K562 (cell line): ENCODE measurements around the gene BLOC1S4. TPM values are rescaled to one million over a fixed set of nuclear protein-coding genes. Genes with fewer than 3 reads are reported as not detected.

Source experiments
- ATAC-seq: fragments of 200-7000 bp; cut with Tn5 transposase; 3 replicates; pipeline ENCODE4 v1.9.1; 2020; ENCODE audit warnings: moderate library complexity
- BruUV-seq: library from RNA; stranded (reverse); fragments of 400-500 nt; replicated peaks from 2 replicates; lab custom pipeline; 2021; lab: Mats Ljungman, UMichigan
- CTCF ChIA-PET: fragments of 300-600 bp; formaldehyde crosslinking; extraction: SDS; loops from one replicate; lab custom pipeline; 2021; ENCODE audit warnings: low intra/inter-chr PET ratio; lab: Yijun Ruan, JAX
- POLR2A ChIA-PET: fragments of 300-600, 350-650 bp; sonication (Branson Sonifier 250); formaldehyde crosslinking; extraction: SDS; loops from one replicate; lab custom pipeline; 2021; ENCODE audit warnings: antibody characterized with exemption, inconsistent platforms; lab: Yijun Ruan, JAX
- DNase-seq, 4 experiments: peaks; one replicate each; pipeline versions ENCODE4 v3.0.0 to v3.0.0-alpha.2; 2011 to 2018; ENCODE audit warnings: low spot score in 3 of 4, mixed read lengths in 3 of 4; ENCODE audit errors: extremely low read depth in 1 of 4
- FAIRE-seq: peaks from 2 replicates; lab custom pipeline; 2011; peaks lifted over from hg19 to GRCh38; lab: Jason Lieb, UNC
- H2AFZ ChIP-seq: 2 replicates; pipeline ENCODE4 v1.6.0; 2011; ENCODE audit warnings: low read depth, low read length, control low read depth, inconsistent platforms
- H3K27ac ChIP-seq: fragments of 200-600 bp; 3 replicates; pipeline ENCODE4 v1.8.0; 2011; ENCODE audit warnings: low read depth, mild to moderate bottlenecking, control low read depth, inconsistent platforms, low read length, moderate library complexity, mixed read lengths; ENCODE audit errors: extremely low read depth
- H3K27me3 ChIP-seq, 2 experiments: fragments of 300-600 bp in 1 of 2; 2 replicates in 1 of 2; 3 replicates in 1 of 2; pipeline versions ENCODE4 v1.6.0 to v1.8.0; 2011; ENCODE audit warnings: inconsistent platforms in 2 of 2, low read length in 2 of 2, mild to moderate bottlenecking in 1 of 2, mixed read lengths in 1 of 2, moderate library complexity in 1 of 2; ENCODE audit not compliant: control insufficient read depth in 2 of 2, insufficient read depth in 2 of 2
- H3K36me3 ChIP-seq: fragments of 300-600 bp; 3 replicates; pipeline ENCODE4 v1.8.0; 2011; ENCODE audit warnings: mild to moderate bottlenecking, low read length, inconsistent platforms; ENCODE audit not compliant: control insufficient read depth, insufficient read depth
- H3K4me1 ChIP-seq, 2 experiments: fragments of 200-600 bp in 1 of 2; replicated peaks in 1 of 2; 2 replicates in 1 of 2; 3 replicates in 1 of 2; pipeline versions ENCODE4 v1.5.1 to v1.8.0; 2011; ENCODE audit warnings: inconsistent platforms in 2 of 2, low read length in 2 of 2, mild to moderate bottlenecking in 1 of 2, mixed read lengths in 1 of 2, moderate library complexity in 1 of 2; ENCODE audit not compliant: control insufficient read depth in 2 of 2, insufficient read depth in 2 of 2
- H3K4me2 ChIP-seq: 2 replicates; pipeline ENCODE4 v1.6.1; 2011; ENCODE audit warnings: low read length, control low read depth, inconsistent platforms, mixed read lengths; ENCODE audit not compliant: insufficient read depth
- H3K4me3 ChIP-seq: fragments of 200-600 bp; sonication (generic), shearing (Covaris generic); 2 replicates; pipeline ENCODE4 v1.5.1; 2016; ENCODE audit warnings: control low read depth, inconsistent platforms
- H3K79me2 ChIP-seq: fragments of 200-600 bp; 3 replicates; pipeline ENCODE4 v1.8.0; 2011; ENCODE audit warnings: low read length, inconsistent platforms; ENCODE audit not compliant: control insufficient read depth, insufficient read depth
- H3K9ac ChIP-seq, 2 experiments: 2 replicates each; pipeline versions ENCODE4 v1.6.0 to v1.6.1; 2011; ENCODE audit warnings: low read depth in 2 of 2, low read length in 2 of 2, control low read depth in 1 of 2, inconsistent platforms in 1 of 2, mild to moderate bottlenecking in 1 of 2, mixed read lengths in 1 of 2; ENCODE audit not compliant: insufficient read depth in 1 of 2
- H3K9me1 ChIP-seq: one replicate; pipeline ENCODE4 v1.6.0; 2011; ENCODE audit warnings: inconsistent platforms, mild to moderate bottlenecking, low read length, moderate library complexity; ENCODE audit not compliant: control insufficient read depth, insufficient read depth
- H3K9me3 ChIP-seq: replicated peaks from 2 replicates; pipeline ENCODE4 v1.5.1; 2011; ENCODE audit warnings: low read depth, low read length, inconsistent platforms; ENCODE audit not compliant: control insufficient read depth, insufficient read depth
- H4K20me1 ChIP-seq: replicated peaks from 2 replicates; pipeline ENCODE4 v1.6.1; 2011; ENCODE audit warnings: low read length, inconsistent platforms, mixed read lengths; ENCODE audit not compliant: control insufficient read depth, insufficient read depth
- BRD4 ChIP-seq: fragments of 200-600 bp; sonication (generic); IDR thresholded peaks from 2 replicates; pipeline ENCODE4 v1.6.1; 2017; ENCODE audit warnings: inconsistent platforms
- CCNT2 ChIP-seq: IDR thresholded peaks from 2 replicates; pipeline ENCODE4 v1.6.1; 2011; ENCODE audit warnings: borderline replicate concordance, low read depth, mild to moderate bottlenecking, moderate library complexity, mixed read lengths, low read length; ENCODE audit not compliant: insufficient read length; ENCODE audit errors: extremely low read depth
- FIP1L1 ChIP-seq: fragments of 200-400 bp; formaldehyde crosslinking; IDR thresholded peaks from 2 replicates; pipeline ENCODE4 v1.6.1; 2018; ENCODE audit warnings: mild to moderate bottlenecking, low read depth, low read length; ENCODE audit not compliant: poor library complexity, severe bottlenecking
- HDAC1 ChIP-seq, 2 experiments: fragments of 450-650 bp; IDR thresholded peaks; 2 replicates each; pipeline ENCODE4 v1.6.1; 2016 to 2017; ENCODE audit warnings: inconsistent platforms in 1 of 2, mild to moderate bottlenecking in 1 of 2, moderate library complexity in 1 of 2
- SIX5 ChIP-seq, 2 experiments: IDR thresholded peaks; 2 replicates each; pipeline ENCODE4 v1.6.1; 2011; ENCODE audit warnings: low read length in 2 of 2, borderline replicate concordance in 1 of 2, low read depth in 1 of 2, mild to moderate bottlenecking in 1 of 2, moderate library complexity in 1 of 2; ENCODE audit not compliant: insufficient read depth in 1 of 2
- SMARCC2 ChIP-seq: fragments of 450-650 bp; IDR thresholded peaks from 2 replicates; pipeline ENCODE4 v1.6.1; 2017; ENCODE audit warnings: antibody characterized with exemption, moderate library complexity, mild to moderate bottlenecking, low read depth
- TFAM ChIP-seq: fragments of 250-450 bp; sonication (Bioruptor Pico); conservative IDR thresholded peaks from 2 replicates; pipeline ENCODE4 v1.5.0; 2021; ENCODE audit warnings: mild to moderate bottlenecking, moderate library complexity
- WGBS: fragments of 100-300 bp; shearing (Covaris generic); methylation state at CpG from one replicate; pipeline ENCODE4 v1.1.6; 2016; ENCODE audit warnings: low coverage, mixed read lengths; ENCODE audit not compliant: insufficient coverage; ENCODE audit errors: missing lambda C conversion rate; 5-methylcytosine and 5-hydroxymethylcytosine counted together
- in situ Hi-C: fragments of 300-500 bp; cut with MboI; formaldehyde crosslinking; loops from 4 replicates; pipeline ENCODE4 v1.15.0; 2018; ENCODE audit warnings: inconsistent platforms, mixed read lengths
- intact Hi-C: fragments of 100-400 bp; cut with micrococcal nuclease; formaldehyde crosslinking; loops from 2 replicates; pipeline ENCODE4 v1.14.2; 2022
- polyA plus RNA-seq, 8 experiments: library from polyadenylated mRNA; depleted of rRNA in 4 of 8; stranded (reverse) in 5 of 8; unstranded in 3 of 8; fragments of >200 nt; fragmentation: Nextera tagmentation in 2 of 8; fragmentation: Illumina TruSeq in 1 of 8; extraction: Ambion mirVana in 2 of 8; extraction: Trizol in 1 of 8; gene quantifications; 2 replicates each; pipeline versions ENCODE4 v1.2.1 to v1.2.3, GENCODE V29; 2011 to 2014; ENCODE audit warnings: inconsistent platforms in 1 of 8, missing spikeins in 1 of 8
- total RNA-seq, 7 experiments: library from RNA; depleted of rRNA in 6 of 7; stranded (reverse); fragments of >200 nt in 6 of 7; fragmentation: Illumina TruSeq in 2 of 7; extraction: Trizol in 2 of 7; gene quantifications; 2 replicates each; pipeline versions ENCODE4 v1.2.1 to v1.2.3, GENCODE V29; 2011 to 2021; ENCODE audit warnings: low replicate concordance in 1 of 7
- TF ChIP-seq, protein P1 (sequence below): sonication (generic); formaldehyde crosslinking; IDR thresholded peaks from 2 replicates; pipeline ENCODE4 v1.8.0; 2022; ENCODE audit warnings: mild to moderate bottlenecking, missing genetic modification reagents, borderline replicate concordance
- TF ChIP-seq, protein P2 (sequence below): fragments of 250-450 bp; sonication (Bioruptor Pico); IDR thresholded peaks from 2 replicates; pipeline ENCODE4 v1.4.0; 2020; ENCODE audit warnings: mild to moderate bottlenecking, moderate library complexity, borderline replicate concordance
- TF ChIP-seq, protein P3 (sequence below): fragments of 200-400 bp; formaldehyde crosslinking; IDR thresholded peaks from 2 replicates; pipeline ENCODE4 v1.6.1; 2017; ENCODE audit warnings: mild to moderate bottlenecking, low read depth, low read length, moderate library complexity

The BLOC1S4 gene
- total and polyA plus RNA-seq, 9 of the 15 experiments (the other 6 are each of a cell fraction or from before 2014, with no cell fraction given): 3.1 to 31.6 (median 11.2) TPM

DNA sequence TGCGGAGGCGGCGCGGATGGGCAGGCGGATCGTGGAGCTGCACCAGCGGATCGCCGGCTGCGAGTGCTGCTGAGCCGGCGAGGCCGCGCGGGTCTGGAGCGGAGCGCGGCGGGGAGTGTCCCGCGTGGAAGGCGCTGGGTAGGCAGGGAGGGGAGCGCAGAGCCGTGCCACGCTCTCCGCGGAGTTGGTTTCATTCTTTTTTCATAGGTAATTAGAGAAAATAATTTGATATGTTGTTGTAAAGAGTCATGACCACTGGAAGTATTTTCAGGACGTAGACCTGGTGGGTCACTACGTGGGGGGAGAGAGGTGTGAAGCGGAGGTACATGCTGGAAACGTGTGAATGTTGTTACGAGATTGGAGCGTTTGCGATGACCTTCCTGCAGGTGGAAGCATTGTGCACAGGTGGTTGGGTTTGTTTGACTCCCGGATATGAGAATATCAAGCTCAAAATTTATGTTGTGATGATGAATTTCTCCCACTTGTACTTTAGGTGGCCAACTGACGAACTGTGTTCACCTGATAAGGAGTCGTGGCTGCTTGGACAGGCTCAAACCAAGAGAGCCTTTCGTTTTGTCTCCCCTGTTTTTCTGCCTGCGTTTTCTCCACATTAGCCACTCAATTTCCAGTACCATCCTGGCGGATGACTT, 41.3 kb upstream of the BLOC1S4 start:
- peaks cover 37% of the 10 kb centered on the region for H3K36me3 ChIP-seq
- H3K4me3 ChIP-seq: peak overlapping the region; percentile 95
- ATAC-seq (peak; percentile 27), FAIRE-seq (peak; percentile 89), DNase-seq (peak in 3 of 4 experiments; percentile 37 to 83 (median 64))
- peak overlapping the region; percentile 90 for H3K4me2 ChIP-seq
- H3K9me3 ChIP-seq: no peaks in the 10 kb centered on the region; the same call in 1 of the 2 replicates
- intact Hi-C loops: loop anchor here (2.0 to 5.0 kb wide), 4 partner anchors 32 to 127 kb away; partner anchors contain the start of genes BLOC1S4 and MRFAP1
- peak overlapping the region; percentile 98; the same call in 1 of the 2 replicates for H2AFZ ChIP-seq
- H3K9me1 ChIP-seq: no peaks in the 10 kb centered on the region
- BruUV-seq: no TSS peak
- peak overlapping the region; percentile 99 for H3K27ac ChIP-seq
- H4K20me1 ChIP-seq: peaks cover 34% of the 10 kb centered on the region; the same call in 1 of the 2 replicates
- H3K9ac ChIP-seq: peak overlapping the region; percentile 90 to 96
- H3K4me1 ChIP-seq: peaks cover 29 to 33% of the 10 kb centered on the region in 2 experiments
- WGBS: under 1% methylated on average over 37 of the region's 40 CpGs
- H3K27me3 ChIP-seq: no peaks in the 10 kb centered on the region
- in situ Hi-C loops: no loop called here
- POLR2A ChIA-PET: interaction anchor here (0.5 to 5.4 kb wide), 26 partner anchors 9 to 407 kb away, joined by 3 to 40 read pairs (median 4); partner anchors contain the start of genes MRFAP1, MRFAP1L1 and S100P
- peaks cover 44% of the 10 kb centered on the region for H3K79me2 ChIP-seq
- CTCF ChIA-PET: no interaction called here
- TF ChIP-seq, protein P1, sequence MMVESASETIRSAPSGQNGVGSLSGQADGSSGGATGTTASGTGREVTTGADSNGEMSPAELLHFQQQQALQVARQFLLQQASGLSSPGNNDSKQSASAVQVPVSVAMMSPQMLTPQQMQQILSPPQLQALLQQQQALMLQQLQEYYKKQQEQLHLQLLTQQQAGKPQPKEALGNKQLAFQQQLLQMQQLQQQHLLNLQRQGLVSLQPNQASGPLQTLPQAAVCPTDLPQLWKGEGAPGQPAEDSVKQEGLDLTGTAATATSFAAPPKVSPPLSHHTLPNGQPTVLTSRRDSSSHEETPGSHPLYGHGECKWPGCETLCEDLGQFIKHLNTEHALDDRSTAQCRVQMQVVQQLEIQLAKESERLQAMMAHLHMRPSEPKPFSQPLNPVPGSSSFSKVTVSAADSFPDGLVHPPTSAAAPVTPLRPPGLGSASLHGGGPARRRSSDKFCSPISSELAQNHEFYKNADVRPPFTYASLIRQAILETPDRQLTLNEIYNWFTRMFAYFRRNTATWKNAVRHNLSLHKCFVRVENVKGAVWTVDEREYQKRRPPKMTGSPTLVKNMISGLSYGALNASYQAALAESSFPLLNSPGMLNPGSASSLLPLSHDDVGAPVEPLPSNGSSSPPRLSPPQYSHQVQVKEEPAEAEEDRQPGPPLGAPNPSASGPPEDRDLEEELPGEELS (CRISPR knock-in tag): no peak
- TF ChIP-seq, protein P2, sequence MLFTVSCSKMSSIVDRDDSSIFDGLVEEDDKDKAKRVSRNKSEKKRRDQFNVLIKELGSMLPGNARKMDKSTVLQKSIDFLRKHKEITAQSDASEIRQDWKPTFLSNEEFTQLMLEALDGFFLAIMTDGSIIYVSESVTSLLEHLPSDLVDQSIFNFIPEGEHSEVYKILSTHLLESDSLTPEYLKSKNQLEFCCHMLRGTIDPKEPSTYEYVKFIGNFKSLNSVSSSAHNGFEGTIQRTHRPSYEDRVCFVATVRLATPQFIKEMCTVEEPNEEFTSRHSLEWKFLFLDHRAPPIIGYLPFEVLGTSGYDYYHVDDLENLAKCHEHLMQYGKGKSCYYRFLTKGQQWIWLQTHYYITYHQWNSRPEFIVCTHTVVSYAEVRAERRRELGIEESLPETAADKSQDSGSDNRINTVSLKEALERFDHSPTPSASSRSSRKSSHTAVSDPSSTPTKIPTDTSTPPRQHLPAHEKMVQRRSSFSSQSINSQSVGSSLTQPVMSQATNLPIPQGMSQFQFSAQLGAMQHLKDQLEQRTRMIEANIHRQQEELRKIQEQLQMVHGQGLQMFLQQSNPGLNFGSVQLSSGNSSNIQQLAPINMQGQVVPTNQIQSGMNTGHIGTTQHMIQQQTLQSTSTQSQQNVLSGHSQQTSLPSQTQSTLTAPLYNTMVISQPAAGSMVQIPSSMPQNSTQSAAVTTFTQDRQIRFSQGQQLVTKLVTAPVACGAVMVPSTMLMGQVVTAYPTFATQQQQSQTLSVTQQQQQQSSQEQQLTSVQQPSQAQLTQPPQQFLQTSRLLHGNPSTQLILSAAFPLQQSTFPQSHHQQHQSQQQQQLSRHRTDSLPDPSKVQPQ (CRISPR knock-in tag): no peak
- no peak for TF ChIP-seq BRD4
- TF ChIP-seq SIX5 (IDR thresholded peaks at IDR 0.05; ENCODE audit: borderline replicate concordance in 1 of 2, insufficient read depth in 1 of 2, low read depth in 1 of 2, low read length in 2 of 2): no peak
- no peak for TF ChIP-seq FIP1L1
- no peak for TF ChIP-seq TFAM (CRISPR knock-in tag)
- peak; percentile 47; the same call in 1 of the 2 replicates for TF ChIP-seq SMARCC2
- TF ChIP-seq HDAC1 (IDR thresholded peaks at IDR 0.05): peak in 1 of 2 experiments; percentile 66; a peak in 1 of 4 replicates
- TF ChIP-seq, protein P3, sequence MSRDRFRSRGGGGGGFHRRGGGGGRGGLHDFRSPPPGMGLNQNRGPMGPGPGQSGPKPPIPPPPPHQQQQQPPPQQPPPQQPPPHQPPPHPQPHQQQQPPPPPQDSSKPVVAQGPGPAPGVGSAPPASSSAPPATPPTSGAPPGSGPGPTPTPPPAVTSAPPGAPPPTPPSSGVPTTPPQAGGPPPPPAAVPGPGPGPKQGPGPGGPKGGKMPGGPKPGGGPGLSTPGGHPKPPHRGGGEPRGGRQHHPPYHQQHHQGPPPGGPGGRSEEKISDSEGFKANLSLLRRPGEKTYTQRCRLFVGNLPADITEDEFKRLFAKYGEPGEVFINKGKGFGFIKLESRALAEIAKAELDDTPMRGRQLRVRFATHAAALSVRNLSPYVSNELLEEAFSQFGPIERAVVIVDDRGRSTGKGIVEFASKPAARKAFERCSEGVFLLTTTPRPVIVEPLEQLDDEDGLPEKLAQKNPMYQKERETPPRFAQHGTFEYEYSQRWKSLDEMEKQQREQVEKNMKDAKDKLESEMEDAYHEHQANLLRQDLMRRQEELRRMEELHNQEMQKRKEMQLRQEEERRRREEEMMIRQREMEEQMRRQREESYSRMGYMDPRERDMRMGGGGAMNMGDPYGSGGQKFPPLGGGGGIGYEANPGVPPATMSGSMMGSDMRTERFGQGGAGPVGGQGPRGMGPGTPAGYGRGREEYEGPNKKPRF: no peak
- TF ChIP-seq CCNT2: no peak
